GM21423 (cell line): ENCODE results near the gene COL16A1.

Experiments
- ATAC-seq: cut with Tn5 transposase; IDR thresholded peaks from one replicate; pipeline ENCODE4 v1.9.1; 2021; ENCODE audit warnings: mild to moderate bottlenecking, moderate library complexity; ENCODE audit not compliant: unreplicated experiment

COL16A1 gene

GRCh38 chr1:31627930-31628559 lies 75.8 kb downstream of the COL16A1 start:
- no peak for ATAC-seq

GRCh38 chr1:31627301-31627929 lies 76.4 kb downstream of the COL16A1 start:
- ATAC-seq = no peak

- no peak for ATAC-seq
Measured at GRCh38 chr1:31626223-31627207, 77.3 kb downstream of the COL16A1 start.

- no peak for ATAC-seq
Measured at GRCh38 chr1:31625561-31626222, 78.1 kb downstream of the COL16A1 start.

GRCh38 chr1:31624731-31625514 lies 78.9 kb downstream of the COL16A1 start:
- ATAC-seq = no peak

- ATAC-seq = no peak
Measured at GRCh38 chr1:31624309-31624708, 79.5 kb downstream of the COL16A1 start.

GRCh38 chr1:31623365-31623764 lies 80.5 kb downstream of the COL16A1 start:
- no peak for ATAC-seq

- no peak for ATAC-seq
Measured at GRCh38 chr1:31621847-31622730, 81.7 kb downstream of the COL16A1 start.

- no peak for ATAC-seq
Measured at GRCh38 chr1:31621498-31621820, 82.4 kb downstream of the COL16A1 start.

- no peak for ATAC-seq
Measured at GRCh38 chr1:31620631-31621497, 83.0 kb downstream of the COL16A1 start.

GRCh38 chr1:31618916-31619846 lies 84.6 kb downstream of the COL16A1 start:
- ATAC-seq = no peak

- peak; percentile 52 for ATAC-seq
Measured at GRCh38 chr1:31617916-31618746, 85.7 kb downstream of the COL16A1 start.

GRCh38 chr1:31617218-31617915 lies 86.5 kb downstream of the COL16A1 start, which contains the start of gene HCRTR1:
TSS of gene HCRTR1 (plus strand) at chr1:31617689. CDS start at chr1:31619193, 1,504 bp downstream.
- no peak for ATAC-seq

GRCh38 chr1:31615939-31616338 lies 87.9 kb downstream of the COL16A1 start:
- ATAC-seq = no peak

- ATAC-seq = no peak
Measured at GRCh38 chr1:31615414-31615813, 88.4 kb downstream of the COL16A1 start.
